ENCODE data around the gene CEP112.

- TF ChIP-seq CTCF (conservative IDR thresholded peaks at IDR 0.05): no peak
- TF ChIP-seq ZFX (IDR thresholded peaks at IDR 0.05): no peak
Observed at GRCh38 chr17:66056148-66056547, 135.8 kb downstream of the CEP112 start.

Measured in C4-2B (cell line).